Effector CD8-positive, alpha-beta T cell (primary cell): ENCODE data around the gene TAOK2.
"Not testable (repeated sequence)": the region's sequence is repeated elsewhere in the genome, so short reads cannot be mapped to it uniquely, and the experiment has no call there.

Source experiments
- DNase-seq: peaks from one replicate; lab custom pipeline; 2025; lab: John Stamatoyannopoulos, UW

TAOK2 gene

GRCh38 chr16:30003670-30004423 lies 30.2 kb downstream of the TAOK2 start:
- no peak for DNase-seq

- no peak for DNase-seq
These were observed 30.7 kb downstream of the TAOK2 start for GRCh38 chr16:30004424-30004776.

GRCh38 chr16:30004811-30005242 lies 31.2 kb downstream of the TAOK2 start:
- no peak for DNase-seq

GRCh38 chr16:30005341-30006094 lies 31.9 kb downstream of the TAOK2 start:
- DNase-seq: peak; percentile 8

- no peak for DNase-seq
These were observed 32.4 kb downstream of the TAOK2 start for GRCh38 chr16:30006095-30006473.

DNA sequence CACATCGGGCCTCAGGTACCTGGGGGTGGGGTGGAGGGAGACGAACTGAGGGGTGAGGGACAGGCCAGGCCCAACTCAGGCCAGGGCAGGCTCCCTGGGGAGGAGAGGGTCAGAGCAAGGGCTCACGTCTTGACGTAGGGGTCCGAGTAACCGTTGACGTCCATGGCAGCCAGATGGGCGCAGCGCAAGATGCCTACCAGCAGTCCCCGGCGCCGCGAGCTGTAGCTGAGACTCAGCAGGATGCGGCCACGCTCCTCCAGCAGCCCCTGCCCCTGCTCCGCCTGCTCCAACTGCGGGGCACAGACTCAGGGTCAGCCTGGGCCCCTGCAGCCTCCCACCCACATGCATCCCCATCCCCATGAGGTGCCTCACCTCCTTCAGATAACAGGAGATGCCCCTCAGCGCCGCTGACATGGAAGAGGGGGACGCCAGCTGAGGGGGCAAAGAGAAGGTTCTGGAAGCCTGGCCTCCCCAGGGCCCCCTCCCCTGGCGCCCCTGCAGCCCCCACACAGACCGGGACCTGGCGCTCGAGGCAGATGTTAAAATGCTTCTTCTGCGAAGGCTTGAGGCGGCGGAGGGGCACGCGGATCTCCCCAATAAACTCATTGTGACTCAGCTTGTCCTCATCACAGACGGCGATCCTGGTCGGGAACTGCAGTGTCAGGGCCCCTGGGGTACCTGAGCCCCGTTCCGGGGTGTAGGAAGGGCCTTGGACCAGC lies 33.1 kb downstream of the TAOK2 start:
- DNase-seq: no peak

- DNase-seq: no peak
These were observed 33.8 kb downstream of the TAOK2 start for GRCh38 chr16:30007378-30007895.

DNA sequence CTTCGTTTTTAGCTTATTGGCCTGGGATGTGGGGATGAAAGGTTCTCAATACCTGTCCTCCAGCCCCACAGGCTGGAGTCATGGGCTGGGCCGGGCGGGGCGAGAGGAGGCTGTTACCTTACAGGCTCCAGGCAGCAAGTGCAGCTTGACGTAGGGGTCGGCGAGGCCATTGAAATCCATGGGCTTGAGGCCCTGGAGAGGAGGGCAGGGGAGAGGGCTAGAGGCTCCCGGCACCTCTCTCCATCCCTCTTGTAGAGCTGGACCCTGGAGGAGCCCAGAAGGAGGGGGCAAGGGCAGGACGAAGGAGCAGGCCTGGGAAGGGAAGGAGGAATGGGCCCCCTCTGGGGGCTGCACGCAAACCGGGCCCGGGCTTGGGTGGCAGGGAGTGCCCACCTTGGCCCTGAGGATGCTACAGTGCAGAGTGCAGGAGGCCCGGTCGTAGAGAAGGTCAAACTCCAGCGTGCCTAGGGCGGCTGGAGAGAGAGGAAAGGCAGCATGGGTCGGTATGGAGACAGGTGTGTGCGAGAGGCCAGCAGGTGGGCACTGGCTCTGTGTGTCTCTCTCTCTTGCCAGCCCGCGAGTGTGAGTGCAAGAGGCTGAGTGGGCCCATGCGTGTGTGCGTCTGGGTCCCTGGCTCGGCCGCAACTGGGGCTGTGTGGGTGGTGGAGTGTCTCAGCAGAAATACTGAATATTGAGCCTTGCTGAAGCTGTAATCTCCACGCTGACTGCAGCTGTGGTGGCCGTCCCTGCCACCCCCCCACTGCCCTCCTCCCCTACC lies 35.6 kb downstream of the TAOK2 start:
- DNase-seq: no peak

GRCh38 chr16:30009990-30010843 lies 36.5 kb downstream of the TAOK2 start:
- no peak for DNase-seq

DNA sequence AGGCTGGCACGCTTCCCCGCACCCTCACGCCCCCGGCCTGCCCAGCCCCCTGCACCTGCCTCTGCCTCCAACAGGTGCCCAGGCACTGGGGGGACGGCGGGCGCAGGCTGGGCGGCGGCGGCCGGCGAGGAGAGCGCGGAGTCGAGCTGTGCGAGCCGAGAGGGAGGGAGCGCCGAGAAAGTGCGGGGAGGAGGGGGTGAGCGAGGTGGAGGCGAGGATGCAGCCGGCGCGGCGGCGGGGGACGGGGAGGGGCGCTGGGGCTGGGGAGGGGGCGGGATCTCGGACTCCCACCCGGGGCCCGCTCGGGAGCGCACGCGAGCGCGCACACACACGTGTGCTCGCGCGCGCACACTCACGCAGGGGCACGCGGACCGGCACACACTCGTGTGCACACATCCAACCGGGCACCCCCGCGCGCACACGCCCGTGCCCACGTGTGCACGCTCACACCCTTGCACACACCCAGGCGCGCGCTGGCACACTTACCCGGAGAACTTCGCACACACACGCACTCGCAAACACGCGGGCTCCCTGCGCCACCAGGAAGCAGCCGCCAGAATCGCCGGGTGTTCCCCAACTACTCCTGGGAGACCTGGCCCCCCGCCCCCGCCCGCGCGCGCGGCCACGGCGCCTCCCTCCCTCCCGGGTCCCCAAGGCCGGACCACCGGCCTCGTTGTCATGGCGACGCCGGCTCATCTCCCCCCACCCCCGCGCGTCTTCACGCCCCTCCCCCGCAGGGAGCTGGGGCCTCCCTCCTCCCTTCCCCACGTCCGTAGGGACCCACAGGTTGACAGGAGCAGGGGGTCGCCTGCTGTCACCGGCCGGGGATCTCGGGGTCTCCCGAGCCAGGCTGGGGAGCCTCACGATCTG lies 37.4 kb downstream of the TAOK2 start, which contains the start of gene DOC2A:
Gene DOC2A (minus strand): TSS at position 184 of the 870 bp plus-strand sequence. CDS start 805 bp downstream, outside the sequence.
- no peak for DNase-seq

GRCh38 chr16:30011714-30012504 lies 38.2 kb downstream of the TAOK2 start:
- no peak for DNase-seq

- DNase-seq: not testable (repeated sequence)
These were observed 38.9 kb downstream of the TAOK2 start for GRCh38 chr16:30012598-30012997.

GRCh38 chr16:30015450-30015849 lies 41.8 kb downstream of the TAOK2 start:
- DNase-seq: not testable (repeated sequence)

GRCh38 chr16:30016555-30017276 lies 43.0 kb downstream of the TAOK2 start:
- DNase-seq: no peak

DNA sequence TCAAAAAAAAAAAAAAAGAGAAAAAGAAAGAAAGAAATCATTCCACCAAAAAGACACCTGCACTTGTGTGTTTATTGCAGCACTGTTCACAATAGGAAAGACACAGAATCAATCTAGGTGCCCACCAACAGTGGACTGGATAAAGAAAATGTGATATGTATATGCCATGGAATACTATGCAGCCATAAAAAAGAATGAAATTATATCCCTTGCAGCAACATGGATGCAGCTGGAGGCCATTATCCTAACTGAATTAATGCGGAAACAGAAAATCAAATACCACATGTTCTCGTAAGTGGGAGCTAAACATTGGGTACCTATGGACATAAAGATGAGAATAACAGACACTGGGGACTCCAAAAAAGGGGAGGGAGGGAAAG lies 43.6 kb downstream of the TAOK2 start:
- DNase-seq: no peak

DNA sequence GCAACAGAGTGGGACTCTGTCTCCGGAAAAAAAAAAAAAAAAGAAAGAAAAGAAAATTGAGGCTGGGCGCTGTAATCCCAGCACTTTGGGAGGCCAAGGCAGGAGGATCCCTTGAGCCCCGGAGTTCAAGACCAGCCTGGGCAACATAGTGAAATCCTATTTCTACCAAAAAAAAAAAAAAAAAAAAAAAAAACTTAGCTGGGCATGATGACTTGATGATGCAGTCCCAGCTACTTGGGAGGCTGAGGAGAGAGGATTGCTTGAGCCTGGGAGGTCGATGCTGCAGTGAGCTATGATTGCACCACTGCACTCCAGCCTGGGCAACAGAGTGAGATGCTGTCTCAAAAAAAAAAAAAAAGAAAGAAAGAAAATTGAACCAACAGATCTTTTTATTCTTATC lies 44.3 kb downstream of the TAOK2 start:
- DNase-seq: not testable (repeated sequence)

DNA sequence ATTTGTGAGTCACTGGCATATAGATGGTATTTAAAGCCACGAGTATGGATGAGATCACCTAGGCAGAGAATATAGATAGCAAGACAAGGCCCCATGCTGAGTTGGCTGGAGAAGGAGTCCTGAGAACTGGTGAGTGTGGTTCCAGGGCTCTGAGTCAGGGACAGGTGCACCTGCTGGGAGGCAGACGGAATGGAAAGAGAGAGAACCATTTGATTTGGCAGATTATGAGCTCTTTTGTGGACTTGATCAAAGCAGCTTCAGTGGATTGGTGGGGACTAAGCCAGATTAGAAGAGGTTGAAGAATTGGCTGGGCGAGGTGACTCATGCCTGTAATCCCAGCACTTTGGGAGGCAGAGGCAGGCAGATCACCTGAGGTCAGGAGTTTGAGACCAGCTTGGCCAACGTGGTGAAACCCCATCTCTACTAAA lies 45.1 kb downstream of the TAOK2 start:
- DNase-seq: no peak

- no peak for DNase-seq
These were observed 49.2 kb downstream of the TAOK2 start, which contains the start of gene C16orf92 for GRCh38 chr16:30022887-30023286. Gene C16orf92 (plus strand): TSS chr16:30023198. CDS start chr16:30023341, 143 bp downstream.
